Muscle of leg (tissue), 11 donors: ENCODE results near the gene HOXA11. TPM values are rescaled to one million over a fixed set of nuclear protein-coding genes. Genes with fewer than 3 reads are reported as not detected.

Experiments
- DNase-seq: peaks from one replicate; pipeline ENCODE4 v3.0.0; 2013
- H3K27ac ChIP-seq: one replicate; pipeline ENCODE4 v1.5.1; 2013; ENCODE audit warnings: mild to moderate bottlenecking, low read length, control low read depth
- H3K27me3 ChIP-seq: one replicate; pipeline ENCODE4 v1.6.1; 2013; ENCODE audit warnings: low read length; ENCODE audit not compliant: control insufficient read depth, insufficient read depth
- H3K36me3 ChIP-seq: one replicate; pipeline ENCODE4 v1.6.1; 2013; ENCODE audit warnings: low read length; ENCODE audit not compliant: control insufficient read depth, insufficient read depth
- H3K4me1 ChIP-seq: one replicate; pipeline ENCODE4 v1.6.1; 2013; ENCODE audit warnings: low read length; ENCODE audit not compliant: control insufficient read depth, insufficient read depth
- H3K4me3 ChIP-seq: one replicate; pipeline ENCODE4 v1.5.1; 2013; ENCODE audit warnings: low read length, control low read depth
- H3K9me3 ChIP-seq: replicated peaks from 2 replicates; pipeline ENCODE4 v1.6.1; 2013; ENCODE audit warnings: low read depth, low read length; ENCODE audit not compliant: control insufficient read depth
- WGBS: methylation state at CpG from one replicate; pipeline ENCODE4 v1.1.5; 2013; ENCODE audit warnings: missing lambda C conversion rate; ENCODE audit not compliant: insufficient coverage; 5-methylcytosine and 5-hydroxymethylcytosine counted together
- polyA plus RNA-seq, 8 donors: library from polyadenylated mRNA; unstranded; fragments of 120-200 nt; gene quantifications; one replicate each; pipeline versions ENCODE4 v1.2.1 to v1.2.3, GENCODE V29; 2013; ENCODE audit warnings: inconsistent platforms in 1 of 8, low replicate concordance in 1 of 8; ENCODE audit not compliant: insufficient read length in 8 of 8, insufficient read depth in 1 of 8
- total RNA-seq: library from RNA; stranded (reverse); fragments of 120-200 nt; gene quantifications from one replicate; pipeline ENCODE4 v1.2.4, GENCODE V29; 2013

The HOXA11 gene
- total and polyA plus RNA-seq, 9 donors = 2.0 to 12.0 (median 6.5) TPM

DNA sequence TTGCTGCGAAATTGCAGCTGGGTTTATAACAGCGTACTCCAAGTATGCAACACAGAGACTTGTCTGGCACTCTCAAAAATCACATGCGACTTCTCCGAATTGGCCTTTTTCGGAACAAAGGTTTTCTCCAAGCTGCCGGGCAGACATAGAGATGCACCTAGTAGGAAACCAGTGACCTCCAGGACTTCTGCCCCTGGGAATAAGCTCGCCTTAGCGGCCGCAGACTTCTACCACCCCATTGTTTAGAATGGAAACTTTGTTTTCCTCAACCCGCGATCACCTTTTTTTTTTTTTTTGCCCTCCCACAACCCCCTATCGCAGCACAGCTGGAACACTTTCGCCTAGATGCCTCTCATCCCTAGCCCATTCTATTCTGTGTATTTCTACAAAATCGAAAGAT lies 6.0 kb downstream of the HOXA11 start:
- H3K27me3 ChIP-seq = peaks cover 72% of the 10 kb centered on the region
- WGBS = 15% methylated on average over 9 of the region's 14 CpGs
- H3K4me1 ChIP-seq = peaks cover 80% of the 10 kb centered on the region
- no peaks in the 10 kb centered on the region for H3K36me3 ChIP-seq
- no peaks in the 10 kb centered on the region for H3K9me3 ChIP-seq
- peak; percentile 72 for DNase-seq
- peak overlapping the region; percentile 62 for H3K4me3 ChIP-seq
- H3K27ac ChIP-seq = peak overlapping the region; percentile 96

- Histone ChIP-seq H3K4me1 (peaks cover 75% of the 10 kb centered on the region), H3K27me3 (peaks cover 66% of the 10 kb centered on the region), H3K9me3 (no peaks in the 10 kb centered on the region), H3K4me3 (peak overlapping the region; percentile 62), H3K36me3 (no peaks in the 10 kb centered on the region), H3K27ac (peak overlapping the region; percentile 96)
- peak; percentile 76 for DNase-seq
- 38% methylated on average over 3 of the region's 6 CpGs for WGBS
Observed at GRCh38 chr7:27178366-27178765, 6.7 kb downstream of the HOXA11 start.

GRCh38 chr7:27177795-27178320 lies 7.2 kb downstream of the HOXA11 start:
- peaks cover 70% of the 10 kb centered on the region for H3K4me1 ChIP-seq
- H3K27ac ChIP-seq = peak overlapping the region; percentile 96
- peak; percentile 47 for DNase-seq
- peaks cover 64% of the 10 kb centered on the region for H3K27me3 ChIP-seq
- no peaks in the 10 kb centered on the region for H3K36me3 ChIP-seq
- H3K4me3 ChIP-seq = peak overlapping the region; percentile 62
- no peaks in the 10 kb centered on the region for H3K9me3 ChIP-seq
- WGBS = no CpG with 5 or more reads among the region's 5 CpGs

- Histone ChIP-seq H3K27me3 (peaks cover 64% of the 10 kb centered on the region), H3K9me3 (no peaks in the 10 kb centered on the region), H3K4me1 (peaks cover 69% of the 10 kb centered on the region), H3K27ac (peak overlapping the region; percentile 96), H3K36me3 (peaks cover 1% of the 10 kb centered on the region), H3K4me3 (peak overlapping the region; percentile 62)
- peak; percentile 66 for DNase-seq
- WGBS = 25% methylated on average over 12 of the region's 22 CpGs
Observed at GRCh38 chr7:27176962-27177794, 7.9 kb downstream of the HOXA11 start.

DNA sequence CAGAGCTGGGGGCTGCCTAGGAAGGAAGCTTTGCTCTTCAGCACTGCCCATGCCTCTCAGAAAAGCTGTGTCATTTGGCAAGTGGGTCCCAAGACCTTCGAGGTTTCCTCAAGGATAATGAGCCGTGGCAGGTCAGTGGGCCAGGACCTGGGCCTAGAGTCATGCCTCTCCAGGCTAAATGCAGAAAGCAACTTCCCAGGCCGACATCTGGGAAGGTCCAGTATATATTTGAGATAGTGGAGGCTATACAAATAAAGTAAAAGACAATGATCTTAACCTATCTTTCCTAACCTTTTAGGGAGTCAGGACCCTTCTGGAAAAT lies 8.5 kb downstream of the HOXA11 start:
- H3K36me3 ChIP-seq = peaks cover 8% of the 10 kb centered on the region
- peaks cover 65% of the 10 kb centered on the region for H3K27me3 ChIP-seq
- 24% methylated on average over 2 of the region's 3 CpGs for WGBS
- peak overlapping the region; percentile 96 for H3K27ac ChIP-seq
- peaks cover 66% of the 10 kb centered on the region for H3K4me1 ChIP-seq
- no peak for DNase-seq
- H3K9me3 ChIP-seq = no peaks in the 10 kb centered on the region
- H3K4me3 ChIP-seq = peak overlapping the region; percentile 44

DNA sequence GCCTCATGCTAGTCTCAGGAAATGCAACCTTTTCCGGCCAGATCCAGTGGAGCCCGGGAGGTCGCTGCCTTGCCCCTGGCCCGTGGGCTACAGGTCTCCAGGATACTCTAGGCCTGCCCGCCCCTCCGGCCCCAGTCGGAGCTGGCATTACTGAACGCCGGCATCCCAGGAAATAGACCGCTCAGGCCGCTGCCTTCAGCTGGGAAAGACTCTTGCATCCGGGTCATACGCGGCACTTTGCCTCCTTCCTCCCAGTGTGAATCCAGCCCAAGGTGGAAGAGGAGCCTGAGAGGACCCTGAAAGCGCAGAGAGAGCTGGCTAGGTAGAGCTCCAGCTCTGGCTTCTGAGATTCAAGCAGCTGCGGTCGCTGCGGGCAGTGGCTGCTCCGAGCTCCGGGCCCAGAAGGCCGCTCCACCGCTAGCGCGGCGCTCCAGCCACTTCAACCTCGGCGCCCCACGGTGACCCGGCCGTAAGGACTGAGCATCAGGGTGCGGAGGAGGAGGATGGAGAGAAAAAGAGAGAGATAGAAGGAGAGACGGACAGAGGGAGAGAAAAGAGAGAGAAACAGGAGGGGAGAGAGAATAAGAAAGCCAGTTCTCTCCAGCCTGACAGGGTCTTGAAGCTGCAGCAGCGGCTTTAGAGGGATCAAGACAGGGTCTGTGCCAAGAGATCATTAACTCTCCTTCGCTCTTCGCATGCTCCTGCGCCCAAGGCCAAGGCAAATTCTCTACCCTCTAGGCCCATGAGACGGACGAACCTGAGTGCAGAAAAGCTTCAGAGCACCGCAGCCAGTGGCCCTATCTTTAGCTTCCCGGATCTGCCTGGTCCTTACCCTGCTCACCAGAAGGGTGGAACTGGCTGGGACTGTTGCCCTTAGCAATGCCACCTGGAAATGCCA lies 9.2 kb downstream of the HOXA11 start:
- Histone ChIP-seq H3K4me3 (peak overlapping the region; percentile 44), H3K4me1 (peaks cover 67% of the 10 kb centered on the region), H3K27me3 (peaks cover 69% of the 10 kb centered on the region), H3K9me3 (no peaks in the 10 kb centered on the region), H3K36me3 (peaks cover 12% of the 10 kb centered on the region), H3K27ac (peak overlapping the region; percentile 96)
- WGBS = 19% methylated on average over 38 of the region's 40 CpGs
- peak; percentile 74 for DNase-seq

GRCh38 chr7:27174874-27175625 lies 10.0 kb downstream of the HOXA11 start:
- Histone ChIP-seq H3K4me1 (peaks cover 61% of the 10 kb centered on the region), H3K27ac (peak overlapping the region; percentile 96), H3K9me3 (no peaks in the 10 kb centered on the region), H3K4me3 (peak overlapping the region; percentile 72), H3K36me3 (peaks cover 12% of the 10 kb centered on the region), H3K27me3 (peaks cover 64% of the 10 kb centered on the region)
- WGBS = 19% methylated on average over 5 of the region's 12 CpGs
- DNase-seq = peak; percentile 76

DNA sequence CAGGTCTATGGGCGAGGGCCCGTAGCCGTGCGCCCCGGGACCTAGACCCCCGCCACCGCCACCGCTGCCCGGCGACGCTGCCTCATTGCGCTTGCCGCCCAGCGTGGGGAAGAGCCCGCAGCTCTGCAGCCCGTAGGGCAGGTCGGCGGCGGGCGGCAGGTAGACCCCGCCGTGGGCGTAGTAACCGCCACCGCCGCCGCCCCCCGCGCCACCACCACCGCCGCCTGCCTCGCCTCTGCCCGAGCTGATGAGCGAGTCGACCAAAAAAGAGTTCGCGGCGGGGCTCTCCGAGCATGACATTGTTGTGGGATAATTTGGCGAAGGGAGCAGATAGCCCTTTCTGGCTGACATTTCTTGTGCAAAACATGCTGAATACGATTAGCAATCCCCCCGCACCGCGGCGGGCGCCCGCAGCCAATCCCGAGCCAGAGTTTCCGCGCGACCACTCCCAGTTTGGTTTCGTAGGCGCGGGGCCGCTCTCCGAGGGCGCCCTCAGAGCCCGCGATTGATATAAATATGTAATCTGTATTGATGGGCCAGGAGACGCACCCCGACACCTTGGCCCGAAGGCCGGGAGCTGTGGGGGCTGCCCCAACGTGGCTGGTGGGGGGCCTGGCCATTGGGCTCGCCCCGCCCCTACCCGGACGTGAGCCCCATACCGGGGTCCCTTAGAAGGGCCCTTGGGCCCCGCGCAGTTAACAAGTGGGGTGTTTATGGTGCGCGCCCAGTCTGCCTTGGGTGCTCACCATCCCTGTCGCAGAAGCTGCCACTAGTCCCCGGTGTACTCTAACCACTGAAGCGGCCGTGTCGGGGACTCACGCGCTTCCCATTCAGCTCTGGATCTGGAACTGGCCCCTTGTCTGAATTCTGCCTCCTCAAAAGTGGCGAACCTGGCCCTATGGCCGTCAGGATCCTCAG lies 10.8 kb downstream of the HOXA11 start, which contains the start of gene HOXA10:
TSS of gene HOXA10 (minus strand) at position 365 of the 918 bp plus-strand sequence. CDS start at position 351, 14 bp downstream.
- Histone ChIP-seq H3K36me3 (peaks cover 13% of the 10 kb centered on the region), H3K9me3 (no peaks in the 10 kb centered on the region), H3K4me1 (peaks cover 63% of the 10 kb centered on the region), H3K27ac (peak within 1 kb of the TSS; percentile 98), H3K27me3 (peaks cover 64% of the 10 kb centered on the region), H3K4me3 (peak within 1 kb of the TSS; percentile 72)
- WGBS = 4% methylated on average over 77 of the region's 82 CpGs
- peak; percentile 93 for DNase-seq

DNA sequence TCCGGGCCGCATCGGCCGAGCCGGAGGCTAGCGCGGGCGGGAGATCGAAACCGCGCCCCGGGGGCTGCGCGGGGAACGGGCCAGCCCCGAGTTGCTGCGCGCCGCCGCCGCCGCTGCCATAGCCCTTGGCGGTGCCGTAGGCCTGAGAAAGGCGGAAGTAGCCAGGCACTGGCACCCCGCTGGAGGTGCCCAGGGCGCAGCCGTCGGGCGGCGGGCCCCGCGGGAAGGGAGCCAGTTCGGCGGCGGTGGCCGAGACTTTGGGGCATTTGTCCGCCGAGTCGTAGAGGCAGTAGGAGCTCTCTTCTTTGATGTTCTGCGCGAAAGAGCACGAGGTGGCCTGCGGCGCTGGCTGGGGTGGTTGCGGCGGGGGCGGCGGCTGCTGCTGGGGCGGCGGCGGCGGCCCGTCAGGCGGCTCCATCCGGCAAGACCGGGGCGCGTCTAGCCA lies 11.5 kb downstream of the HOXA11 start:
- Histone ChIP-seq H3K9me3 (no peaks in the 10 kb centered on the region), H3K4me3 (peak overlapping the region; percentile 72), H3K27me3 (peaks cover 69% of the 10 kb centered on the region), H3K4me1 (peaks cover 66% of the 10 kb centered on the region), H3K36me3 (peaks cover 15% of the 10 kb centered on the region), H3K27ac (peak overlapping the region; percentile 96)
- DNase-seq = no peak
- WGBS = under 1% methylated on average over 59 of the region's 59 CpGs
